ENCODE measurements around the gene GTPBP1.

GTPBP1 gene

DNA sequence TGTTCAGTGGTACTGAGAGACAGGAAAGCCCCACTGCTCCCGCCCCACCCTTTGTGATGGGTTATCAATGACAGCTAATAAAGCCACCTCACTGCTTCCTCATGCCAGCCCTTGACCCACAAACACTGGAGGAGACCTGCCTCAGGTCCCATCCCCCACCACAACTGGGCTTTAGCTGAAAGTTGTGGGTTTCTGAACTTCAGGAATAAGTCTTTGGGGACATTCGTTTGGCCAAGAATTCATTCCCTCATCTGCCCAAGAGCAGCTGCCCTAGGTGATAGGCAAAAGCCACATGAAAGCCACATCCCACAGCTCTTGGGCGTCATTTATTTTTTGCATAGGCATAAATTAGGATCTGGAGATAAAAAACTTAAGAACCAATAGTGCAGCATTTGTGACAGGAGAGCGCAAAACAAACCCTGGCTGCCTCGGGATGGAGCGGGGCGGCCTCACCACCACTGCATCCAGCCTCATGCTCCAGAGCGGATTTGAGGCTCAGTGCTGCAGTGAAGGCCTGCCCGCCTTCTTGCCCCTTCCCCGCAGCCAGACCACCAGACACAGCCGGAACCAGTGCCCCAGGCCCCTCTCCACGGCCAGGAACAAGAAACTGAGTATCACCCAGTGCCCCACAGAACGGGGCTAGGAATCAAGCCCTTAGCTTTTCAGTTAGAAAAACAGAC lies 28.8 kb downstream of the GTPBP1 start:
- TF ChIP-seq, protein P1, sequence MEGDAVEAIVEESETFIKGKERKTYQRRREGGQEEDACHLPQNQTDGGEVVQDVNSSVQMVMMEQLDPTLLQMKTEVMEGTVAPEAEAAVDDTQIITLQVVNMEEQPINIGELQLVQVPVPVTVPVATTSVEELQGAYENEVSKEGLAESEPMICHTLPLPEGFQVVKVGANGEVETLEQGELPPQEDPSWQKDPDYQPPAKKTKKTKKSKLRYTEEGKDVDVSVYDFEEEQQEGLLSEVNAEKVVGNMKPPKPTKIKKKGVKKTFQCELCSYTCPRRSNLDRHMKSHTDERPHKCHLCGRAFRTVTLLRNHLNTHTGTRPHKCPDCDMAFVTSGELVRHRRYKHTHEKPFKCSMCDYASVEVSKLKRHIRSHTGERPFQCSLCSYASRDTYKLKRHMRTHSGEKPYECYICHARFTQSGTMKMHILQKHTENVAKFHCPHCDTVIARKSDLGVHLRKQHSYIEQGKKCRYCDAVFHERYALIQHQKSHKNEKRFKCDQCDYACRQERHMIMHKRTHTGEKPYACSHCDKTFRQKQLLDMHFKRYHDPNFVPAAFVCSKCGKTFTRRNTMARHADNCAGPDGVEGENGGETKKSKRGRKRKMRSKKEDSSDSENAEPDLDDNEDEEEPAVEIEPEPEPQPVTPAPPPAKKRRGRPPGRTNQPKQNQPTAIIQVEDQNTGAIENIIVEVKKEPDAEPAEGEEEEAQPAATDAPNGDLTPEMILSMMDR (IDR thresholded peaks at IDR 0.05; ENCODE audit: low read depth, low read length, missing control alignments): no peak
- H3K4me3 ChIP-seq (ENCODE audit: low read depth, low read length): no peak overlapping the region
- DNase-seq (ENCODE audit: low read depth): no peak

DNA sequence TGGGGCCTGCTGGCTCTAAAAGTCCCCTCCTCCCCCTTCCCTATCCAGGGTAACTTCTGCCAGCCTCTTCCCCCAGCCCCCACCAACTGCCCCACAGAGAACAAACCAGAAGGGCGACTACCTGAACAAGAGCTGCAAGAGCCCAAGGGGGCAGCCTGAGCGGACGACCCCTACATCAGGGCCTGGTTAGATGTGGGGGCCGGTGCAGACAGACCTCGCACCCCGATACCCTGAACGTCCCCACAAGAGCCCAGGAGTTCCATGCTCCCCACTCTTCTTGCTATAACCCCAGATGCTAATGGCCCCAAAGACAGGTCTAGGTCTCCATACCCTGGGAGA lies 29.4 kb downstream of the GTPBP1 start:
- TF ChIP-seq, protein P1 (IDR thresholded peaks at IDR 0.05; ENCODE audit: low read depth, low read length, missing control alignments): no peak

DNA sequence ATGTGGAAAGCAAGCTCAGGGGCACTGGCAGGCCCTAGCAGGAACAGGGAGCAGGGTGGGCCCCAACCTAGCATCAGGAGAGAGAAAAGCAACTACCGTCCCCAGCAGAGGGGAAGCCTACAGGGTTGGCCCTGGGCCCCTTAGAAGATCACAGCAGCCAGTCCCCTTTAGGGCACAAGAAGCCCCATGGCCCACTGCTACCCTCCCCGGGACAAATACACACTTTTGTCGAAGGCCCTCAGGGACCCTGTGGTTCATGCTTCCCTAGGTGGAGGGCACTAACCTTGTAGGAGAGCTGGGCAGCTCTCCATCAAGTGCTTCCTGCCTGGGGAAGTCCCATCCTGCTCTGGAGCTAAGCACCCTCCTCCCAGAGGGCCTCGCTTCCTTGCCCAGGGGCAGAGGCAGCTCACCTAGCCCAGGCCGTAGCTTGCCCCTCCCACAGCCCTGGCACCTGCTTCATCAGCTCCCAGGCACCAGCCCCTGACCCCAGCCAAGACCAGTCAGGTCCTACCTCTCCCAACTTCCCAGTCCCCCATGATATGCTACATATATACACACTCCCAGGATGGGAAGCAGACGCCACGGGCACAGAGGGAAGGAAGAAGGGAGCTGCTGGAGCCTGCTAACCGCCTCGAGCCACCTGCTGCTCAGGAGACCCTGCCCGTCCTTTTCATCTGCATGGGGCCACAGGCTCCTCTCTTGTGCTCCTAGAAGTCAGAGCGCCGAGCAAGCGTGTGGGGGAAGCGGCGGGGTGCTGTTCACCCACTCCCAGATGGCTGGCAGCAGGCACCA lies 29.9 kb downstream of the GTPBP1 start:
- TF ChIP-seq, protein P1 (IDR thresholded peaks at IDR 0.05; ENCODE audit: low read depth, low read length, missing control alignments): no peak

More for the DNA sequence above, 29.4 kb downstream of the GTPBP1 start:
- DNase-seq (ENCODE audit: low read depth): no peak
- H3K4me3 ChIP-seq (ENCODE audit: low read depth, low read length): no peak overlapping the region

DNA sequence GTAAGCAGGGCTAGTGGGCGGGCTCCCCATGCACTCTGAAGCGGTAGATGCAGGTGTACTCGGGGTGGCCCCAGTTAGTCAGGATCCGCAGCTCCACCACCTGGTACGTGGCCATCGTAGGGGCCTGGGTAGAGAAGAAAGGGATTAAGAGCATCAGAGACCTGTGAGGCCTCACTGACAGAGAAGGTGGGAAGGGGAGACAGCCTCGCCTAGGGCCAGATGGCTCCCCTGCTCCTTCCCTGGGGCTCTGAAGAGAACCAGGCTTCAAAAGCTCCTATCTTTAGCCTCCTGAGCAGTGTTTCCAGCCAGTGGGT lies 30.5 kb downstream of the GTPBP1 start:
- DNase-seq (ENCODE audit: low read depth): no peak

More for the DNA sequence above, 29.9 kb downstream of the GTPBP1 start:
- no peak overlapping the region for H3K4me3 ChIP-seq (ENCODE audit: low read depth, low read length)
- DNase-seq (ENCODE audit: low read depth): no peak

DNA sequence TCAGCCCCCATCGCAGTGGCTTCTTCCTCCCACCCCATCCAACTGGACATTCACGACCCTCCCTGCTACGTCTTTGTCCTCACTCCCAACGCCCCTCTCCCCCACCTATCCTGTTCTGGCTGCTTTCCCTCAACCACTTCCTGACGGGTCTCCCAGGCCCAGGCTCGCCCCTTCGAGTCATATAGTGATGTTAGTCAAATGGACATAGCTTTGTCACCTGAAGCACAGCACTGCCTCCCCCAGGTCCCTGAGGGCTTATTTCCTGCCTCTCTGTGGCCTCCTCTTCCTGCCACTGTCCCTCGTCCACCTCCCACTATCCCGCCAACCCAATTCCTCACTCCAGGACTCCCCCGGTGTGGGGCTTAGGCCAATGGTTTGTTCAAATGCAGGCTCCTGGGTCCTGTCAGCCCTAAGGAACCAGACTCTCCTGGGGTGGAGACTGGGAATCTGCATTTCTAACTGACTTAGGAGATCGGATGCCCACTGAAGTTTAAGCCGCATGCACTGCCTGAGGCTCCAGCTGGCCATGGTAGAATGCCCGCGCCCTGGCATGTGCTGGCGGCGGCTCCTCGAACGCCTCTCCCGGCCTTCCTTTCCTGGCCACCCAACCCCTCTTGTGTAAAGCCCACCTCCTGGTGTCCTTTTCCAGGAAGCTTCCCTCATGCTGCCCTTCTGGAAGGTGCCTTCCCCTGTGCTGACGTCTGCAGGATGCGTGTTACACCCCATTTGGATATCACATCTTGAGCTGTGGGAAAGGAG lies 31.7 kb downstream of the GTPBP1 start:
- no peak overlapping the region for H3K4me3 ChIP-seq (ENCODE audit: low read depth, low read length)
- DNase-seq (ENCODE audit: low read depth): no peak
- TF ChIP-seq, protein P1 (IDR thresholded peaks at IDR 0.05; ENCODE audit: low read depth, low read length, missing control alignments): no peak

More for the DNA sequence above, 30.5 kb downstream of the GTPBP1 start:
- TF ChIP-seq, protein P1 (IDR thresholded peaks at IDR 0.05; ENCODE audit: low read depth, low read length, missing control alignments): no peak
- H3K4me3 ChIP-seq (ENCODE audit: low read depth, low read length): no peak overlapping the region

DNA sequence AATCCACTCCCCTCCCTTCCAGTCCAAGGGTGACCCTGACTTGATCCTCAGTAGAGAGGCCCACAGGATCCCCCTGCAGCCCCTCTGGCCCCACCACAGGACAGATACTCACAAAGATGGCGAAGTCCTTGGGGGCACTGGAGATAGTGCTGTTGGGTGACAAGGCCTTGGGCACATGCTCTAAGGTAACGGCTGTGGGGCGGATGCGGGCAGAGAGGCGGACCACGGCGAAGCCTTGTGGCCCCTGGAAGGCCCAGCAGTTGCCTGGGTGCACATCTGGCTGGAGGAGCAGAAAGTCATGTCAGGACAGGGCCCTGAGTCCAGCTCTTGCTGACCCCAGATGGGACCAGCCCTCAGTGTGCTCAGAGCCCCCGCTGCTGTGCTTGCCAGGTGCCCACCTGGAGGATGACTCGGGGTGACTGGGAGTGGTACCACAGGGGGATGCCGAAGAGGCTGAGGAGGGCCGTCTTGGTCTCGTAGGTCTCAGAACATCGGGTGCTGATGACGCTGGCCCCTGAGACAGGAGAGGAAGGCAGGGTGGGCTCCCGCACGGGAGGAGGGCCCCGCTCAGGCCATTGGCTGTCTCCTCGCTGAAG lies 32.8 kb downstream of the GTPBP1 start:
- TF ChIP-seq, protein P1 (IDR thresholded peaks at IDR 0.05; ENCODE audit: low read depth, low read length, missing control alignments): no peak
- H3K4me3 ChIP-seq (ENCODE audit: low read depth, low read length): no peak overlapping the region
- DNase-seq (ENCODE audit: low read depth): no peak

Measured in GM12864 (cell line).